GM12865 (cell line): ENCODE data around the gene TOX3.

ENCODE experiments used
- DNase-seq: peaks from one replicate; pipeline ENCODE4 v3.0.0; 2010; ENCODE audit warnings: low read depth
- H3K4me3 ChIP-seq: 2 replicates; pipeline ENCODE4 v1.5.1; 2011; ENCODE audit warnings: mild to moderate bottlenecking, low read depth, low read length, control low read depth
- CTCF ChIP-seq: IDR thresholded peaks from 2 replicates; pipeline ENCODE4 v1.5.1; 2011; ENCODE audit warnings: low read length, control low read depth, low read depth, inconsistent platforms; ENCODE audit not compliant: insufficient read depth; ENCODE audit errors: missing control alignments

The TOX3 gene

GRCh38 chr16:52563767-52564611, 17.0 kb upstream of the TOX3 start:
- no peak for TF ChIP-seq CTCF
- no peak overlapping the region for H3K4me3 ChIP-seq
- no peak for DNase-seq

- TF ChIP-seq CTCF = no peak
- H3K4me3 ChIP-seq = no peak overlapping the region
- no peak for DNase-seq
Observed at GRCh38 chr16:52562770-52563169, 15.8 kb upstream of the TOX3 start.

- no peak for TF ChIP-seq CTCF
- DNase-seq = no peak
Observed at GRCh38 chr16:52561910-52562741, 15.2 kb upstream of the TOX3 start.

GRCh38 chr16:52558448-52558847, 11.5 kb upstream of the TOX3 start:
- no peak for DNase-seq
- no peak for TF ChIP-seq CTCF
- H3K4me3 ChIP-seq = no peak overlapping the region

More at GRCh38 chr16:52561910-52562741, 15.2 kb upstream of the TOX3 start:
- H3K4me3 ChIP-seq = no peak overlapping the region

- no peak for TF ChIP-seq CTCF
- no peak overlapping the region for H3K4me3 ChIP-seq
- DNase-seq = no peak
Observed at GRCh38 chr16:52557236-52557635, 10.3 kb upstream of the TOX3 start.

GRCh38 chr16:52556083-52556482, 9.1 kb upstream of the TOX3 start:
- no peak for TF ChIP-seq CTCF

More at GRCh38 chr16:52556083-52556482, 9.1 kb upstream of the TOX3 start:
- no peak overlapping the region for H3K4me3 ChIP-seq
- DNase-seq = no peak
